ENCODE data around the gene IL1RL2. TPM values are rescaled to one million over a fixed set of nuclear protein-coding genes. Genes with fewer than 3 reads are reported as not detected.

The IL1RL2 gene
- total RNA-seq, 1 experiment from 2014 or later = not detected

DNA sequence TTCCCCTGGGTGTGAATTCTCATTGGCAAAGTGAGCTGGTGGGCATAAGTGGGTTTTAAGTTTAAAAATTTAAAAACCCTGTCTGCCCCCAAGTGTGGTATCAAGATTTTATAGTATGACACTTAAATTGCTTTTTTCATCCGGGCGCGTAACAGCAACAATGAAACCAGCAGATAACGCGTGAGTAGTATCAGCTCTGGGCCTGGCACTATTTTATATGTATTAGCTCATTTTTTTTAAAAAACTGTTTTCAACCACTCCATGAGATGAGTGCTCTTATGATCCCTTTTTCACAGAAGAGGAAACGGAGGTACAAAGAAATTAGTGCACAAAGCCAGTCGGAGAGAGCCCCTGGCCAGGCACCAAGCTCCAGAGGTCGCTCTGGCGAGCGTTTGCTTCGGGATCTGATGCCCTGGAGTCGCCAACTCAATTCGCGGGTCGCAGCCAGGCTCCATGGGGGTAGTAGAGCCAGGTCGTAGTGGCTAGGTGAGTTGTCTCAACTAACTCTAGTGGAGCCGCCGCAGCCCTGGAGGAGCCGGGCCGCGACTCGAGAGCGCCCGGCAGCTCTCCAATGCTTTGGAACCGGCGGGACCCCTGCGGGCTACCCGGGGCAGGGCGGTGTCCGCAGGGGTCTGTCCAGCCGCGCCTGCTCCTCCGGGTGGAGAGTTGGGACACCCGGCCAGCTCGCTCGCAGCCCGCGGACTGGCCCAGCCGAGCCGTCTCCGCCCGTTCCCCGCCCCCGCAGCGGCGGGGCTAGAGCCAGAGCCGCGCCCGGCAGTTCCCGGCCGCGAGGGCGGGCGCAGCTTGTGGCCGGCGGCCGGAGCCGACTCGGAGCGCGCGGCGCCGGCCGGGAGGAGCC, 44.6 kb upstream of the IL1RL2 start, which contains the start of gene IL1R1 (continued):
- TF ChIP-seq, protein P1, sequence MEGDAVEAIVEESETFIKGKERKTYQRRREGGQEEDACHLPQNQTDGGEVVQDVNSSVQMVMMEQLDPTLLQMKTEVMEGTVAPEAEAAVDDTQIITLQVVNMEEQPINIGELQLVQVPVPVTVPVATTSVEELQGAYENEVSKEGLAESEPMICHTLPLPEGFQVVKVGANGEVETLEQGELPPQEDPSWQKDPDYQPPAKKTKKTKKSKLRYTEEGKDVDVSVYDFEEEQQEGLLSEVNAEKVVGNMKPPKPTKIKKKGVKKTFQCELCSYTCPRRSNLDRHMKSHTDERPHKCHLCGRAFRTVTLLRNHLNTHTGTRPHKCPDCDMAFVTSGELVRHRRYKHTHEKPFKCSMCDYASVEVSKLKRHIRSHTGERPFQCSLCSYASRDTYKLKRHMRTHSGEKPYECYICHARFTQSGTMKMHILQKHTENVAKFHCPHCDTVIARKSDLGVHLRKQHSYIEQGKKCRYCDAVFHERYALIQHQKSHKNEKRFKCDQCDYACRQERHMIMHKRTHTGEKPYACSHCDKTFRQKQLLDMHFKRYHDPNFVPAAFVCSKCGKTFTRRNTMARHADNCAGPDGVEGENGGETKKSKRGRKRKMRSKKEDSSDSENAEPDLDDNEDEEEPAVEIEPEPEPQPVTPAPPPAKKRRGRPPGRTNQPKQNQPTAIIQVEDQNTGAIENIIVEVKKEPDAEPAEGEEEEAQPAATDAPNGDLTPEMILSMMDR (IDR thresholded peaks at IDR 0.05 in 2 of 3, conservative IDR thresholded peaks at IDR 0.05 in 1 of 3; ENCODE audit: borderline replicate concordance in 1 of 3, insufficient read depth in 1 of 3, low read depth in 2 of 3, low read length in 2 of 3) = no peak
- TF ChIP-seq EZH2phosphoT487 (IDR thresholded peaks at IDR 0.05; ENCODE audit: borderline replicate concordance) (no peak), SRF (IDR thresholded peaks at IDR 0.05; ENCODE audit: low read depth) (no peak)

DNA sequence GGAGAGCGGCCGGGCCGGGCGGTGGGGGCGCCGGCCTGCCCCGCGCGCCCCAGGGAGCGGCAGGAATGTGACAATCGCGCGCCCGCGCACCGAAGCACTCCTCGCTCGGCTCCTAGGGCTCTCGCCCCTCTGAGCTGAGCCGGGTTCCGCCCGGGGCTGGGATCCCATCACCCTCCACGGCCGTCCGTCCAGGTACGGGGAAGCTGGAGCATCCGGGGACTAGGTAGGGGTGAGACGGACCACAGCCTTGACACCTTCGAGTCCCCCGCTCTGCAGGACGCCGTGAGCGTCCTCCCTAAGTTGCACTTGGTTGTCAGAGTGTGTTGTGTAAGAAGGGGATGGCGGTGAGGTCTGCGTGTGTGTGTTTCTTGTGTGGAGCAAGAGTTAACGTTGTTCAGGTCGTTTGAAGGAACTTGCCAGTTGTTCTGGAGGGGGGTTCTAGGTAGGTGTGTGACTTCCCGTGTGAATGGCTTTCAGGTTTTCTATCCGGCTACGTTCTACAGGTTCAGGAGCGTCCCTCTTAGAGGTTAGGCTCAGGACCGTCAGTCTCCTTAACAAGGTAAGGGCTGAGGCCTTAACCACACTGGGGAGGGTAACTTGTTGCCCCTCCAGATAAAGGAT, 43.9 kb upstream of the IL1RL2 start:
- Histone ChIP-seq H3K9me2 (ENCODE audit: insufficient read depth) (no peaks in the 10 kb centered on the region), H3K27ac (ENCODE audit: low read depth, low read length) (peak overlapping the region; percentile 51; the same call in 1 of the 2 replicates), H4K20me1 (ENCODE audit: insufficient read depth) (no peaks in the 10 kb centered on the region), H2AFZ (ENCODE audit: low read depth, low read length, poor library complexity, severe bottlenecking) (peak overlapping the region; percentile 68), H3K27me3 (ENCODE audit: insufficient read depth, low read length) (no peaks in the 10 kb centered on the region), H3K9me3 (ENCODE audit: control insufficient read depth in 1 of 2, insufficient read depth in 1 of 2, low read depth in 1 of 2, low read length in 2 of 2) (0 out of 4 replicates have a peak, but pooled peaks cover 0 to 3% of the 10 kb centered on the region in 2 experiments), H3K4me2 (ENCODE audit: low read length) (peak overlapping the region; percentile 96), H3K4me3 (replicated peaks in 1 of 2; ENCODE audit: low read depth in 1 of 2, low read length in 2 of 2) (peak overlapping the region; percentile 53 to 74), H3K9ac (ENCODE audit: low read length) (peak overlapping the region; percentile 60), H3K36me3 (ENCODE audit: control insufficient read depth in 1 of 2, insufficient read depth in 2 of 2, low read length in 2 of 2) (no peaks in the 10 kb centered on the region), H3K4me1 (ENCODE audit: control insufficient read depth in 1 of 2, insufficient read depth in 2 of 2, low read length in 2 of 2) (peaks cover 0 to 20% of the 10 kb centered on the region in 2 experiments; a peak in 2 of 4 replicates), H3K79me2 (ENCODE audit: insufficient read depth, low read length) (no peaks in the 10 kb centered on the region)
- RAD21 ChIA-PET (ENCODE audit: low non-redundant PET in 1 of 2, low total read pairs in 2 of 2, uncharacterized antibody in 2 of 2, unreplicated experiment in 2 of 2) = no interaction called here
- peak; percentile 8 for ATAC-seq
- TF ChIP-seq ZNF274 (IDR thresholded peaks at IDR 0.05; ENCODE audit: low read depth, low read length) = no peak
- peak; percentile 8 for TF ChIP-seq ZFX (IDR thresholded peaks at IDR 0.05)
- CTCF ChIA-PET = interaction anchor here (0.7 to 1.8 kb wide), 3 partner anchors 23 to 122 kb away, joined by 3 to 8 read pairs (median 3); no protein-coding TSS in a partner anchor
- DNase-seq (ENCODE audit: low read depth, low spot score) = no peak
- no TSS peak for BruUV-seq (replicated peaks)
- intact Hi-C loops (cut with micrococcal nuclease) = no loop called here
- POLR2A ChIA-PET = no interaction called here

Measured in HCT116 (cell line).